H1 (cell line): ENCODE data around the gene USPL1. TPM values are rescaled to one million over a fixed set of nuclear protein-coding genes. Genes with fewer than 3 reads are reported as not detected.

Source experiments
- CTCF ChIA-PET: fragments of 300-600 bp; sonication (Branson Sonifier 250); formaldehyde crosslinking; loops from one replicate; lab custom pipeline; 2021; ENCODE audit not compliant: partially characterized antibody; lab: Charles Lee
- POLR2A ChIA-PET: fragments of 300-600 bp; sonication (Branson Sonifier 250); formaldehyde crosslinking; loops from one replicate; lab custom pipeline; 2021; ENCODE audit warnings: inconsistent platforms; ENCODE audit not compliant: partially characterized antibody; lab: Charles Lee
- DNase-seq, 2 experiments: peaks; one replicate each; pipeline versions ENCODE4 v3.0.0 to v3.0.0-alpha.2; 2010 to 2022; ENCODE audit warnings: low spot score in 2 of 2, low read depth in 1 of 2, mixed read lengths in 1 of 2
- FAIRE-seq: peaks from 2 replicates; lab custom pipeline; 2011; peaks lifted over from hg19 to GRCh38; lab: Jason Lieb, UNC
- H2AFZ ChIP-seq: 2 replicates; pipeline ENCODE4 v1.8.1; 2012; ENCODE audit warnings: low read length, inconsistent platforms
- H2AK5ac ChIP-seq: 2 replicates; pipeline ENCODE4 v1.6.1; 2013; ENCODE audit warnings: low read depth, low read length
- H2BK120ac ChIP-seq: replicated peaks from 2 replicates; pipeline ENCODE3; 2013; ENCODE audit warnings: low read depth, low read length, inconsistent platforms
- H2BK12ac ChIP-seq: 2 replicates; pipeline ENCODE4 v1.6.1; 2013; ENCODE audit warnings: low read depth, low read length
- H2BK15ac ChIP-seq: 2 replicates; pipeline ENCODE4 v1.6.1; 2013; ENCODE audit warnings: low read length
- H2BK20ac ChIP-seq: 2 replicates; pipeline ENCODE4 v1.6.1; 2013; ENCODE audit warnings: low read length
- H2BK5ac ChIP-seq: 2 replicates; pipeline ENCODE4 v1.6.1; 2013; ENCODE audit warnings: low read depth, low read length
- H3K14ac ChIP-seq: 2 replicates; pipeline ENCODE4 v1.6.1; 2013; ENCODE audit warnings: inconsistent platforms; ENCODE audit not compliant: insufficient read length
- H3K18ac ChIP-seq: 2 replicates; pipeline ENCODE4 v1.6.1; 2013; ENCODE audit warnings: low read length; ENCODE audit errors: extremely low read depth
- H3K23ac ChIP-seq: 2 replicates; pipeline ENCODE4 v1.6.1; 2013; ENCODE audit warnings: inconsistent platforms; ENCODE audit not compliant: insufficient read length
- H3K23me2 ChIP-seq: 2 replicates; pipeline ENCODE4 v1.6.1; 2013; ENCODE audit warnings: low read depth, low read length
- H3K27ac ChIP-seq: 2 replicates; pipeline ENCODE4 v1.6.1; 2011; ENCODE audit warnings: low read depth, low read length, inconsistent platforms
- H3K27me3 ChIP-seq, 4 experiments: replicated peaks in 1 of 4; 1 replicate in 1 of 4; 2 replicates in 3 of 4; pipeline versions ENCODE4 v1.6.1 to v1.8.1; 2011 to 2013; ENCODE audit warnings: low read length in 3 of 4, mild to moderate bottlenecking in 3 of 4, inconsistent platforms in 2 of 4, mixed read lengths in 2 of 4, moderate library complexity in 1 of 4; ENCODE audit not compliant: control insufficient read depth in 3 of 4, insufficient read depth in 3 of 4; ENCODE audit errors: extremely low read depth in 1 of 4
- H3K36me3 ChIP-seq, 4 experiments: 2 replicates each; pipeline versions ENCODE4 v1.6.1 to v1.8.1; 2011 to 2013; ENCODE audit warnings: mild to moderate bottlenecking in 4 of 4, low read length in 3 of 4, moderate library complexity in 2 of 4, control low read depth in 1 of 4, inconsistent platforms in 1 of 4; ENCODE audit not compliant: insufficient read depth in 4 of 4, control insufficient read depth in 2 of 4
- H3K4ac ChIP-seq: replicated peaks from 2 replicates; pipeline ENCODE3; 2013; ENCODE audit warnings: low read length, low read depth, mixed read lengths, inconsistent platforms; ENCODE audit not compliant: insufficient read length
- H3K4me1 ChIP-seq, 4 experiments: replicated peaks in 1 of 4; 1 replicate in 1 of 4; 2 replicates in 3 of 4; pipeline versions ENCODE4 v1.6.1 to v1.8.1; 2011 to 2013; ENCODE audit warnings: low read length in 3 of 4, inconsistent platforms in 2 of 4, mixed read lengths in 1 of 4; ENCODE audit not compliant: insufficient read depth in 4 of 4, control insufficient read depth in 3 of 4
- H3K4me2 ChIP-seq, 2 experiments: 2 replicates each; pipeline versions ENCODE4 v1.6.1 to v1.8.1; 2011 to 2013; ENCODE audit warnings: low read depth in 2 of 2, low read length in 2 of 2, control low read depth in 1 of 2, inconsistent platforms in 1 of 2, mild to moderate bottlenecking in 1 of 2; ENCODE audit not compliant: insufficient read depth in 1 of 2
- H3K4me3 ChIP-seq, 4 experiments: fragments of 200-600, 300-600 bp in 1 of 4; sonication (generic), shearing (Covaris generic), sonication (Bioruptor Twin) in 1 of 4; 2 replicates each; pipeline versions ENCODE4 v1.5.1 to v1.8.1; 2011 to 2016; ENCODE audit warnings: low read length in 4 of 4, low read depth in 3 of 4, control low read depth in 2 of 4, inconsistent platforms in 2 of 4, mild to moderate bottlenecking in 2 of 4, mixed read lengths in 1 of 4, moderate library complexity in 1 of 4; ENCODE audit not compliant: insufficient read depth in 2 of 4; ENCODE audit errors: extremely low read depth in 1 of 4
- H3K56ac ChIP-seq: replicated peaks from 2 replicates; pipeline ENCODE3; 2013; ENCODE audit warnings: low read depth, mild to moderate bottlenecking, mixed read lengths, low read length, inconsistent platforms; ENCODE audit not compliant: insufficient read length
- H3K79me1 ChIP-seq: 2 replicates; pipeline ENCODE4 v1.6.1; 2013; ENCODE audit warnings: low read depth, low read length, control low read depth
- H3K79me2 ChIP-seq, 2 experiments: 2 replicates each; pipeline versions ENCODE4 v1.6.1 to v1.8.1; 2012 to 2013; ENCODE audit warnings: low read length in 2 of 2, mild to moderate bottlenecking in 2 of 2, inconsistent platforms in 1 of 2; ENCODE audit not compliant: insufficient read depth in 2 of 2, control insufficient read depth in 1 of 2
- H3K9ac ChIP-seq, 4 experiments: replicated peaks in 1 of 4; 1 replicate in 1 of 4; 2 replicates in 3 of 4; pipeline versions ENCODE4 v1.6.1 to v1.8.1; 2011 to 2013; ENCODE audit warnings: low read depth in 3 of 4, low read length in 3 of 4, control low read depth in 2 of 4, mild to moderate bottlenecking in 2 of 4, moderate library complexity in 2 of 4, inconsistent platforms in 1 of 4; ENCODE audit errors: extremely low read depth in 1 of 4
- H3K9me3 ChIP-seq, 2 experiments: 2 replicates each; pipeline versions ENCODE4 v1.6.1 to v1.8.1; 2012 to 2013; ENCODE audit warnings: mild to moderate bottlenecking in 2 of 2, moderate library complexity in 2 of 2, control low read depth in 1 of 2, inconsistent platforms in 1 of 2, low read depth in 1 of 2, low read length in 1 of 2, mixed read lengths in 1 of 2; ENCODE audit not compliant: insufficient read depth in 2 of 2
- H4K20me1 ChIP-seq, 2 experiments: replicated peaks in 1 of 2; 2 replicates each; pipeline versions ENCODE3 to v1.8.1; 2011 to 2013; ENCODE audit warnings: inconsistent platforms in 2 of 2, low read length in 2 of 2, mild to moderate bottlenecking in 1 of 2; ENCODE audit not compliant: insufficient read depth in 2 of 2, control insufficient read depth in 1 of 2
- H4K5ac ChIP-seq: 2 replicates; pipeline ENCODE4 v1.6.1; 2013; ENCODE audit warnings: low read length, low read depth, mixed read lengths, inconsistent platforms; ENCODE audit not compliant: insufficient read length
- H4K8ac ChIP-seq: 2 replicates; pipeline ENCODE4 v1.8.0; 2013; ENCODE audit warnings: mild to moderate bottlenecking, moderate library complexity, low read length, inconsistent platforms; ENCODE audit not compliant: insufficient read depth; ENCODE audit errors: extremely low read depth
- H4K91ac ChIP-seq: replicated peaks from 2 replicates; pipeline ENCODE3; 2013; ENCODE audit warnings: low read length, mixed read lengths, inconsistent platforms; ENCODE audit not compliant: insufficient read length
- ASH2L ChIP-seq: fragments of 200-600, 300-600 bp; sonication (generic); IDR thresholded peaks from one replicate; pipeline ENCODE4 v1.7.1; 2017; ENCODE audit warnings: low read length
- BACH1 ChIP-seq: IDR thresholded peaks from 2 replicates; pipeline ENCODE4 v1.6.1; 2012; ENCODE audit warnings: low read length, improper control_type of control experiment
- CREB1 ChIP-seq: IDR thresholded peaks from 2 replicates; pipeline ENCODE4 v1.6.1; 2012; ENCODE audit warnings: inconsistent platforms
- CTCF ChIP-seq, 3 experiments: IDR thresholded peaks; 1 replicate in 2 of 3; 2 replicates in 1 of 3; pipeline versions ENCODE4 v1.5.1 to v1.6.1; 2011; ENCODE audit warnings: low read length in 3 of 3, mild to moderate bottlenecking in 3 of 3, inconsistent platforms in 2 of 3, low read depth in 1 of 3, moderate library complexity in 1 of 3; ENCODE audit not compliant: insufficient read depth in 1 of 3; ENCODE audit errors: control extremely low read depth in 1 of 3
- EP300 ChIP-seq, 2 experiments: IDR thresholded peaks; 1 replicate in 1 of 2; 2 replicates in 1 of 2; pipeline ENCODE4 v1.6.1; 2011 to 2012; ENCODE audit warnings: low read depth in 2 of 2, low read length in 2 of 2, mild to moderate bottlenecking in 2 of 2, borderline replicate concordance in 1 of 2, inconsistent platforms in 1 of 2, moderate library complexity in 1 of 2
- HDAC2 ChIP-seq, 2 experiments: fragments of 300-600 bp in 1 of 2; sonication (generic) in 1 of 2; IDR thresholded peaks; 2 replicates each; pipeline ENCODE4 v1.6.1; 2011 to 2012; ENCODE audit warnings: low read depth in 2 of 2, low read length in 2 of 2, mild to moderate bottlenecking in 2 of 2, moderate library complexity in 2 of 2, borderline replicate concordance in 1 of 2, inconsistent platforms in 1 of 2
- JUN ChIP-seq: IDR thresholded peaks from 2 replicates; pipeline ENCODE4 v1.6.1; 2011; ENCODE audit warnings: low read depth, mild to moderate bottlenecking, improper control_type of control experiment, low read length
- NANOG ChIP-seq: IDR thresholded peaks from 2 replicates; pipeline ENCODE4 v1.6.1; 2011; ENCODE audit warnings: low read length, low read depth, mild to moderate bottlenecking, inconsistent platforms; ENCODE audit not compliant: insufficient read depth, poor library complexity, severe bottlenecking
- SP4 ChIP-seq: IDR thresholded peaks from 2 replicates; pipeline ENCODE4 v1.6.1; 2012; ENCODE audit warnings: low read length, inconsistent platforms
- TAF7 ChIP-seq: optimal IDR thresholded peaks from 2 replicates; pipeline ENCODE3; 2011; ENCODE audit warnings: low read depth, mild to moderate bottlenecking, inconsistent platforms, low read length, moderate library complexity, borderline replicate concordance
- WGBS, 2 experiments: shearing (Covaris generic) in 1 of 2; methylation state at CpG; one replicate each; pipeline versions ENCODE4 v1.1.6 to v1.1.7; 2013 to 2015; ENCODE audit warnings: low lambda C conversion rate in 2 of 2, mixed read lengths in 2 of 2, inconsistent platforms in 1 of 2, low coverage in 1 of 2, missing lambda C conversion rate in 1 of 2; ENCODE audit not compliant: insufficient replicate concordance in 2 of 2, insufficient coverage in 1 of 2, insufficient read length in 1 of 2; ENCODE audit errors: extremely low coverage in 1 of 2, missing lambda C conversion rate in 1 of 2; 5-methylcytosine and 5-hydroxymethylcytosine counted together
- polyA plus RNA-seq, 7 experiments: library from polyadenylated mRNA; depleted of rRNA in 3 of 7; stranded (reverse) in 5 of 7; unstranded in 2 of 7; fragments of >200 nt in 5 of 7; fragments of 200-250 nt in 2 of 7; gene quantifications; 1 replicate in 5 of 7; 2 replicates in 1 of 7; 4 replicates in 1 of 7; pipeline versions ENCODE4 v1.2.1 to v1.2.3, GENCODE V29; 2011 to 2013; ENCODE audit warnings: missing spikeins in 2 of 7, mixed read lengths in 2 of 7
- total RNA-seq: library from RNA; stranded (reverse); fragmentation: NEBNext Ultra II Directional; extraction: Animal tissue kit (Norgen Biotek cat#: 25700); gene quantifications from 2 replicates; pipeline ENCODE4 v1.2.1, GENCODE V29; 2021

Gene USPL1
- total and polyA plus RNA-seq, 2 of the 8 experiments (the other 6 are each of a cell fraction or from before 2014, with no cell fraction given), result 6.3 to 17.1 TPM

- H2BK12ac ChIP-seq, result no peak overlapping the region
- H4K8ac ChIP-seq, result no peak overlapping the region
- H3K4ac ChIP-seq, result no peak overlapping the region
- H3K14ac ChIP-seq, result no peak overlapping the region
- H4K20me1 ChIP-seq, result peaks cover 0 to 5% of the 10 kb centered on the region in 2 experiments
- H4K91ac ChIP-seq, result no peak overlapping the region
- DNase-seq, result no peak
- H3K79me2 ChIP-seq, result peaks cover 16 to 62% of the 10 kb centered on the region in 2 experiments
- H3K23ac ChIP-seq, result no peak overlapping the region
- peak overlapping the region; percentile 91 to 97 (median 94) for H3K4me3 ChIP-seq
- CTCF ChIA-PET, result no interaction called here
- peak overlapping the region in 2 of 4 experiments; percentile 44 to 90; a peak in 3 of 7 replicates for H3K9ac ChIP-seq
- H3K56ac ChIP-seq, result no peak overlapping the region
- POLR2A ChIA-PET, result interaction anchor here (0.6 to 2.3 kb wide), 7 partner anchors 12 to 184 kb away, joined by 3 to 8 read pairs (median 3); partner anchors contain the start of gene HMGB1
- H3K4me1 ChIP-seq, result 0 out of 7 replicates have a peak, but pooled peaks cover 0 to 3% (median 1%) of the 10 kb centered on the region in 4 experiments
- peak overlapping the region; percentile 94 for H4K5ac ChIP-seq
- no peak overlapping the region for H2BK120ac ChIP-seq
- H2AK5ac ChIP-seq, result no peak overlapping the region
- H3K9me3 ChIP-seq, result no peaks in the 10 kb centered on the region
- no peaks in the 10 kb centered on the region for H3K79me1 ChIP-seq
- H2AFZ ChIP-seq, result no peak overlapping the region
- peak overlapping the region; percentile 84 to 91 for H3K4me2 ChIP-seq
- H2BK20ac ChIP-seq, result no peak overlapping the region
- H3K27me3 ChIP-seq, result no peaks in the 10 kb centered on the region
- 51% methylated on average over 7 of the region's 7 CpGs; no CpG with 5 or more reads in 1 of the 2 experiments for WGBS, 2 experiments
- H2BK15ac ChIP-seq, result no peak overlapping the region
- H3K27ac ChIP-seq, result no peak overlapping the region
- H3K18ac ChIP-seq, result no peak overlapping the region; the same call in 1 of the 2 replicates
- H3K36me3 ChIP-seq, result no peaks in the 10 kb centered on the region
- H2BK5ac ChIP-seq, result no peak overlapping the region
- H3K23me2 ChIP-seq, result peaks cover 13% of the 10 kb centered on the region
- no peak for FAIRE-seq
- no peak for TF ChIP-seq NANOG
- TF ChIP-seq JUN, result no peak
- no peak for TF ChIP-seq CREB1
- no peak for TF ChIP-seq CTCF (IDR thresholded peaks at IDR 0.05; ENCODE audit: control extremely low read depth in 1 of 3, insufficient read depth in 1 of 3, low read depth in 1 of 3, low read length in 3 of 3)
- no peak for TF ChIP-seq BACH1
- TF ChIP-seq TAF7, result no peak
- no peak for TF ChIP-seq HDAC2 (IDR thresholded peaks at IDR 0.05; ENCODE audit: borderline replicate concordance in 1 of 2, low read depth in 2 of 2, low read length in 2 of 2)
- no peak for TF ChIP-seq EP300 (IDR thresholded peaks at IDR 0.05; ENCODE audit: borderline replicate concordance in 1 of 2, low read depth in 2 of 2, low read length in 2 of 2)
- no peak for TF ChIP-seq ASH2L
- TF ChIP-seq SP4, result no peak
These were observed 1.7 kb upstream of the USPL1 start for GRCh38 chr13:30615866-30616541.
